Brain microvascular endothelial cell (primary cell): ENCODE measurements around the gene EAF2.

ENCODE experiments used
- DNase-seq: peaks from one replicate; pipeline ENCODE4 v3.0.0-alpha.2; 2020
- H3K27ac ChIP-seq: fragments of 250-450 bp; sonication (Bioruptor Pico); 2 replicates; pipeline ENCODE4 v1.5.1; 2020; ENCODE audit warnings: mild to moderate bottlenecking, moderate library complexity
- H3K27me3 ChIP-seq: fragments of 250-450 bp; sonication (Bioruptor Pico); replicated peaks from 2 replicates; pipeline ENCODE4 v1.5.1; 2020; ENCODE audit warnings: mild to moderate bottlenecking
- H3K36me3 ChIP-seq: fragments of 250-450 bp; sonication (Bioruptor Pico); replicated peaks from 2 replicates; pipeline ENCODE4 v1.5.1; 2020; ENCODE audit warnings: mild to moderate bottlenecking
- H3K4me3 ChIP-seq: 2 replicates; pipeline ENCODE4 v1.5.1; 2011; ENCODE audit warnings: low read depth, mild to moderate bottlenecking, control low read depth, low read length, moderate library complexity
- CTCF ChIP-seq: IDR thresholded peaks from 2 replicates; pipeline ENCODE4 v1.5.1; 2011; ENCODE audit warnings: low read depth, mild to moderate bottlenecking, moderate library complexity, low read length, control low read depth, inconsistent platforms; ENCODE audit errors: missing control alignments
- in situ Hi-C: cut with HindIII; loops from 2 replicates; pipeline ENCODE4 v1.10.0; 2017; ENCODE audit warnings: low sequenced_read_pairs, low pct_ligation_motif_present

Gene EAF2

GRCh38 chr3:121863801-121864200 lies 28.8 kb downstream of the EAF2 start:
- in situ Hi-C loops = no loop called here
- no peak overlapping the region for H3K27ac ChIP-seq
- H3K36me3 ChIP-seq = no peaks in the 10 kb centered on the region
- H3K4me3 ChIP-seq = no peak overlapping the region
- no peak for TF ChIP-seq CTCF
- H3K27me3 ChIP-seq = no peaks in the 10 kb centered on the region
- DNase-seq = no peak

GRCh38 chr3:121869736-121870135 lies 34.7 kb downstream of the EAF2 start:
- DNase-seq = no peak
- H3K27me3 ChIP-seq = no peaks in the 10 kb centered on the region
- no peak overlapping the region for H3K27ac ChIP-seq
- in situ Hi-C loops = no loop called here
- H3K4me3 ChIP-seq = no peak overlapping the region
- no peak for TF ChIP-seq CTCF
- H3K36me3 ChIP-seq = no peaks in the 10 kb centered on the region

- H3K27ac ChIP-seq = no peak overlapping the region
- no peak for TF ChIP-seq CTCF
- no peak overlapping the region for H3K4me3 ChIP-seq
- H3K36me3 ChIP-seq = no peaks in the 10 kb centered on the region
- H3K27me3 ChIP-seq = no peaks in the 10 kb centered on the region
- no peak for DNase-seq
- in situ Hi-C loops = no loop called here
Measured at GRCh38 chr3:121870717-121871116, 35.7 kb downstream of the EAF2 start.

GRCh38 chr3:121871430-121871829 lies 36.4 kb downstream of the EAF2 start:
- in situ Hi-C loops = no loop called here
- DNase-seq = no peak

GRCh38 chr3:121878411-121878810 lies 43.4 kb downstream of the EAF2 start:
- H3K36me3 ChIP-seq = no peaks in the 10 kb centered on the region
- DNase-seq = no peak
- in situ Hi-C loops = no loop called here
- no peak for TF ChIP-seq CTCF
- H3K27ac ChIP-seq = no peak overlapping the region
- H3K4me3 ChIP-seq = no peak overlapping the region
- no peaks in the 10 kb centered on the region for H3K27me3 ChIP-seq

More at GRCh38 chr3:121871430-121871829, 36.4 kb downstream of the EAF2 start:
- TF ChIP-seq CTCF = no peak
- H3K27me3 ChIP-seq = no peaks in the 10 kb centered on the region
- no peaks in the 10 kb centered on the region for H3K36me3 ChIP-seq
- H3K27ac ChIP-seq = no peak overlapping the region
- H3K4me3 ChIP-seq = no peak overlapping the region

- peak; percentile 5 for DNase-seq
- H3K36me3 ChIP-seq = no peaks in the 10 kb centered on the region
- in situ Hi-C loops = no loop called here
Measured at GRCh38 chr3:121883507-121883906, 48.5 kb downstream of the EAF2 start.

More at GRCh38 chr3:121883507-121883906, 48.5 kb downstream of the EAF2 start:
- Histone ChIP-seq H3K4me3 (no peak overlapping the region), H3K27ac (no peak overlapping the region), H3K27me3 (no peaks in the 10 kb centered on the region)
- peak; percentile 52 for TF ChIP-seq CTCF
